NCI-H748 (cell line): Measurements from ENCODE around the gene WDR74.

Experiments
- DNase-seq: peaks from one replicate; lab custom pipeline; 2025; ENCODE audit not compliant: unreplicated experiment; lab: John Stamatoyannopoulos, UW

Gene WDR74

DNA sequence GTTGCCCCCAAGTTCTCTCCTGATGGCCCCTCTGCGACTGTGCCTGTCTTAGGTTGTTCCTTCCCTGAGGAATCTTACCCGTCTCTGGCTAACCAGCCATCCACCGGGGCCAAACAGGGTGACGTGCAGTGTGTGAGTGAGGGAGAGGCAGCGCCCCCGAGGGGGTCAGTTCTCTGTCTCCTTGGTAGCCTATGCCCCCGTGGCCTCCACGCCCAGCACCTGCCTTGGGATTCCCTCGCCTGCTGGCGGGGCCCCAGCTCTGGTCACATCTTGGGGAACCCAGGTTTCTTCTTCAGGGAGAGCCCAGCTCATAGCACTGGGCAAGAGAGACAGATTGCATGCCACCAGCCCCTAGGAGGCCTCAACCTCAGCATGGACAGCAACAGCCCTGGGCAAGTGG is 39.9 kb downstream of the WDR74 start:
- no peak for DNase-seq

DNA sequence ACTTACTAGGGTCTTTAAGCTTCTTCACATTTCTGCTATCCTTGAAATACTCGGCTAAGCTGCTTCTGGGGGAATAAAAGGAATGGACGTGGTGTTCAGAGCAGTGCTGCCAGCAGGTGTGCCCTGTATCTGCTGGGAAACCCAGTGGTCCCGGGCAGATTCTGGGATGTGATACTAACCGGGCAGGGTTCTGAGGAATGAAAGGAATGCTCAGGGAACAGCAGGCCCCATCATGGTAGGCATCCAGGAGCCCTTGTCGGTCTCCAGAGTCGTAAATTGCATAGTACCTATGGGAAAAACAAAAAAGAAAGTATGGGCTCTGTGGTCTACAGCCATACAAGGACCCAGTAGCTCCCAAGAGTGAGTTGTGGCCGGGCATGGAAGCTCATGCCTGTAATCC is 43.1 kb downstream of the WDR74 start:
- no peak for DNase-seq

DNA sequence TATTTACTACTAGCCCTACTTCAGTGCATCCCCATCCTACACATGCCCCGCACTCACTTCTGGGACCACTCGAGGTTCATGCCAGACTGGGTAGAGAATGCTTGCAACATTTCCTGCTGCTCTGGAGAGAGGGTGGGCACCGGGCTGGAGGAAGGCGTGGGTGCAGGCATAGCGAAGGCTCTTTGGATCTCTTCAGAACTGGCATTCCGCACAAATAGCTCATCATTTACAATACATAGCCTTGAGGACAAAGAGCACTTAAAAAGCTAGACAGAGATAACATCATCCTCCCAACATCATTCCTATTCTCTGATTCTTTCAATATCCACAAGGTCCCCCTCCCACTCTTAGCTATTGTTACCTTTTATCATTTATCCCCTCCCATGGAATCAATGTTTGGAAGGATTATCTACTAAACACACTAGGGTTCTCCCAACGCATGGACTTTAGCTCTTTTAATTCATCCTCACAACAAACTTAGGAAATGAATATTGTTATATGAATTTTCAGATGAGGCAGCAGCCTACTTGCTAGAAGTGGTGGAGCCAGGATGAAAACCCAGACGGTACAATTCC is 45.1 kb downstream of the WDR74 start:
- DNase-seq: no peak

DNA sequence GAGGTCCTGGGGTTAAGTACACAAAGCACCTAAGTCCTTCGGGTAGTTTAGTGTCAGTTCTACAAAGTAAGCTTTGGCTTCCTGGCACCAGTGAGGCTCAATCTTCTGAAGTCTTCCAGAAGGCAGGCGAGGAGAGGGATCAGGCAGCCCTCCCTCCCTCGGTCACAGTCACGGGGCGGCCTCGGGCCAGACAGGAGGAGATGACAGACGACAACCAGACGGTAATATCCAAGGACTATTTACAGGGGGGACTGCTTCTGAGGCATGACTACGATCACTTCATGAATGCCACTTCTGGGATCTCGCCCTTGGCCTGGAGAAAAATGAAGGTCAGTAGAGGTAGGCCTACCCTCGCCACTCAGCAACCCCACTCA is 47.2 kb downstream of the WDR74 start:
- no peak for DNase-seq

DNA sequence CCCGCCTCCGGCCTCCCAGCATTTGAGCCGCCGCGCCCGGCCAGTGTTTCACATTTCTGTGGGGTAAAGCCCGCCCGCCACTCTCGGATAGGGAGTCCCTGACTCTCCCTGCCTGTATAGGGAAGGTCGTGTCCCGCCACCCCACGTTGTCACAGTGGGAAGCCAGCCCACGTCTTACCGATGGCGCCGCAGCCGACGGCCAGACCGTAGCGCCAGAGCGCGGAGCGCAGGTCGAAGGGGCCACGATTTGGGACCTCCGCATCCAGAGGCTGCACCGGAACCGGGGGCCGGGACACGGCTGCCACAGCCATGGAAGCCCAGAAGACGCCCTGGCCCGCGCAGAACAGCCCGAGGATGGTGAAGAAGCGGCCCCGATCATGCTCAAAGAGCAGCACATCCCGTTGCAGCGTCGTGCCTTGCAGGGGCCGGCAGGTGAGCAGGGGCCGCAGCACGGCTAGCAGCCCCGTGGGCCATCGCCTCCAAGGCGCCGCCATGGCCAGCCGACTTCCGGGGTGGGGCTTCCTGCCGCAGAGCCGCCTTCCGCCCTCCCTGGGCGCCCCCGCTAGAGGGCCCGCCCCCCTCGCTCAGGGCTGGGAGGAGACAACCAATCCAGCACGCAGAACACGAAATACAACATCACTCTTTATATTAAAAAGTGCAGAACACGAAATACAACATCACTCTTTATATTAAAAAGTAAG is 47.7 kb downstream of the WDR74 start, which contains the start of gene TMEM223:
Gene TMEM223, minus strand, starts transcription at position 506 of the 701 bp plus-strand sequence. Its CDS starts 12 bp downstream, at position 494.
- peak; percentile 85 for DNase-seq

DNA sequence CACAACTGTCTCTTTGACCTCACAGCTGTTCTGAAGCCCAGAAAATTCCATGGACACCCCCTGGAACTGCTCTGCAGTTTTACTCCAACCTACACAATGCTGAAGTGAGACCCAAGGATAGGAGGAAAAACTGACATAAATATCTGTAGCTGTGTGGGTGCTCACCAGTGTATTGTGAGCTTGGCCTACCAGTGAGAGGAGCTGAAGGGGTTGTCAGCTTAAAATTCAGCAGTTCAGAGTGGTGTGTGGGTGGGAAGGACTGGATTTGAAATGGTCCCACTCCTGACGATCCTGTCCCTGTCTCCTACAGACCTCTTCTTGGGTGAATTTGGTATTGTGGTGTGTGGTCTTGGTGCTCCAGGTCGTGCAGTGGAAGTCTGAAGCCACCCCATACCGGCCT is 49.8 kb downstream of the WDR74 start:
- DNase-seq: no peak

DNA sequence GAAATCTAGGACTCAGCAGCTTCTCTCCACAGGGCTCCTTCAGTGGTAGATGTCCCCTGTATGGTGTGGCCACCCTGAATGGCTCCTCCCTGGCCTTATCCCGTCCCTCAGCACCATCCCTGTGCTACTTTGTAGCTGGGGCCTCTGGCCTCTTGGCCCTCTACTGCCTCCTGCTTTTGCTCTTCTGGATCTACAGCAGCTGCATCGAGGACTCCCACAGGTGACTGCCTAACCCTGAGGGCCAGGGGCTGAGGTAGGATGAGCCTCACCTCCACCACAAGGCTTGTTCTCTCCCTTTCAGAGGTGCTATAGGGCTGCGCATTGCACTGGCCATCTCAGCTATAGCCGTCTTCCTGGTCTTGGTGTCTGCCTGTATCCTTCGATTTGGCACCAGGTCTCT is 50.4 kb downstream of the WDR74 start:
- no peak for DNase-seq

DNA sequence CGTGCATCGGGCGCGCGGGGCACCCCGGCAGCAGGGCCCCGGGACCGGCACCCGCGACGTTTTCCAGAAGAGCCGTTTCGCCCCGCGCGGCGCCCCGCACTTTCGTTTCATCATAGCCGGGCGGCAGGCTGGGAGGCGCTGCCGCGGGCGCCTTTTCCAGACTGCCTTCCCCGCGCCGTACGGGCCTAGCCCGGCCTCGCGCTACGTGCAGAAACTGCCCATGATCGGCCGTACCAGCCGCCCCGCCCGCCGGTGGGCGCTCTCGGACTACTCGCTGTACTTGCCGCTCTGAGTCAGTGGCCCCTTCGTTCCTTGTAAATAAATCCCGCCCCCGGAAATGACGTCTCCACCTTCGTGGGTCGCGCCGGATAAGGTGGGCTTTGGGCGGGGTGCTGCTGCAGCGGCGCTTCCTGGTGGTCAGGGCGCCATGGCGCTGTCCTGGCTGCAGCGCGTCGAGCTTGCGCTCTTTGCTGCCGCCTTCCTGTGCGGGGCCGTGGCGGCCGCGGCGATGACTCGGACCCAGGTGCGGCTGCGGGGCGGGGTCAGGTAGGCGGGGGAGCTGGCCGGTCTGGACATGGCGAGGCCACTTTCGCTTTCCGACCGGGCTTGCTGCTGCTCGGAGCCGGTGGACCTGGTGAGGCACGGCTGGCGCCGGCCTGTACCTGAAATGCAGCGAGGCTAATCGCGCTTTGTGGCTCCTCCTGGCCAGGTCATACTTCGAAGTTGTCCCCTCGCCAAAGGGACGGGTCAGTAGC is 52.2 kb downstream of the WDR74 start, which contains the start of gene TMEM179B:
Gene TMEM179B, plus strand, starts transcription at position 398 of the 755 bp plus-strand sequence. Its CDS starts 30 bp downstream, at position 428.
- peak; percentile 99 for DNase-seq

DNA sequence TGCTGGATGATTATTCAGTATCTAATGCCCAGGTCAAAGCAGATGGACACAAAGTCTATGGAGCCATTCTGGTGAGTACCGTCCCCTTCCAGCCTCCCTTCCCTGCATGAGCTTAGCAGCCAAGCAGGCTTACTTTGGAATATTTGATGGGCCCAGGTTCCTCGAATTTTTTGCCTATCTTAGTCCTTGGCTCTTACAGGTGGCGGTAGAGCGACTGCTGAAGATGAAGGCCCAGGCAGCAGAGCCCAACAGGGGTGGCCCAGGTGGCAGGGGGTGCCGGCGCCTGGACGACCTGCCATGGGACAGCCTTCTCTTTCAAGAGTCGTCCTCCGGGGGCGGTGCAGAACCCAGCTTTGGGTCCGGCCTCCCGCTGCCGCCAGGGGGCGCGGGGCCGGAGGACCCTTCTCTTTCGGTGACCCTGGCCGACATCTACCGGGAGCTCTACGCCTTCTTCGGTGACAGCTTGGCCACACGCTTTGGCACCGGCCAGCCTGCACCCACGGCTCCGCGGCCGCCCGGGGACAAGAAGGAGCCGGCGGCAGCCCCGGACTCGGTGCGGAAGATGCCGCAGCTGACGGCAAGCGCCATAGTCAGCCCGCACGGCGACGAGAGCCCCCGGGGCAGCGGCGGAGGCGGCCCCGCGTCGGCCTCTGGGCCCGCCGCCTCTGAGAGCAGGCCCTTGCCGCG is 52.9 kb downstream of the WDR74 start:
- peak; percentile 87 for DNase-seq
